Gastrocnemius medialis (tissue), 4 donors: Measurements from ENCODE around the gene FOXO6. TPM values are rescaled to one million over a fixed set of nuclear protein-coding genes. Genes with fewer than 3 reads are reported as not detected.

Experiments
- ATAC-seq, 2 donors: fragments of 150-250 bp; one replicate each; pipeline ENCODE4 v1.9.1; 2016
- DNase-seq, 2 donors: peaks; one replicate each; pipeline ENCODE4 v3.0.0-alpha.2; 2019
- H3K27ac ChIP-seq, 4 donors: fragments of 200-600 bp; sonication (generic); 1 replicate in 1 of 4; 2 replicates in 3 of 4; pipeline ENCODE4 v1.5.1; 2016 to 2018; ENCODE audit warnings: mild to moderate bottlenecking in 2 of 4, moderate library complexity in 1 of 4
- H3K27me3 ChIP-seq, 3 donors: fragments of 200-600 bp; sonication (generic) in 2 of 3; 1 replicate in 1 of 3; 2 replicates in 2 of 3; pipeline versions ENCODE4 v1.5.1 to v1.6.0; 2016 to 2019; ENCODE audit warnings: mild to moderate bottlenecking in 1 of 3, moderate library complexity in 1 of 3
- H3K36me3 ChIP-seq, 2 donors: fragments of 200-600 bp; sonication (generic) in 1 of 2; one replicate each; pipeline ENCODE4 v1.5.1; 2017 to 2018
- H3K4me1 ChIP-seq, 2 donors: fragments of 200-600 bp; sonication (generic) in 1 of 2; one replicate each; pipeline ENCODE4 v1.5.1; 2016 to 2017; ENCODE audit warnings: mild to moderate bottlenecking in 2 of 2
- H3K4me3 ChIP-seq, 4 donors: fragments of 200-600 bp; sonication (generic) in 3 of 4; 1 replicate in 1 of 4; 2 replicates in 3 of 4; pipeline ENCODE4 v1.5.1; 2016 to 2019; ENCODE audit warnings: mild to moderate bottlenecking in 2 of 4
- H3K9me3 ChIP-seq, 3 donors: fragments of 200-600 bp; sonication (generic) in 2 of 3; 1 replicate in 1 of 3; 2 replicates in 2 of 3; pipeline ENCODE4 v1.5.1; 2016 to 2019
- POLR2A ChIP-seq, 2 donors: fragments of 450-650 bp; IDR thresholded peaks; one replicate each; pipeline ENCODE4 v1.6.1; 2017; ENCODE audit warnings: antibody characterized with exemption in 2 of 2, mild to moderate bottlenecking in 2 of 2, moderate library complexity in 2 of 2
- in situ Hi-C, 4 donors: fragments of 200-750 bp; cut with MboI; loops; one replicate each; pipeline versions ENCODE4 v1.15.0 to v1.8.0; 2017; ENCODE audit warnings: low sequenced_read_pairs in 4 of 4
- intact Hi-C: fragments of 100-400 bp; cut with DNase I; formaldehyde crosslinking; loops from one replicate; pipeline ENCODE4 v1.15.1; 2023; ENCODE audit warnings: low total_unique reads
- total RNA-seq, 4 donors: library from RNA; depleted of rRNA; stranded (reverse); fragments of >200 nt; gene quantifications; one replicate each; pipeline versions ENCODE4 v1.1.0 to v1.2.3, GENCODE V29; 2016
- TF ChIP-seq, protein P1 (sequence below), 5 experiments: fragments of 450-650 bp in 3 of 5; fragments of 200-600 bp in 2 of 5; sonication (generic) in 2 of 5; IDR thresholded peaks in 4 of 5; conservative IDR thresholded peaks in 1 of 5; 1 replicate in 4 of 5; 2 replicates in 1 of 5; pipeline ENCODE4 v1.5.1; 2016 to 2019; ENCODE audit warnings: antibody characterized with exemption in 5 of 5, mild to moderate bottlenecking in 3 of 5, moderate library complexity in 3 of 5

FOXO6 gene
- total RNA-seq, 4 donors from 2014 or later, result 0.20 to 3.9 (median 0.94) TPM

DNA sequence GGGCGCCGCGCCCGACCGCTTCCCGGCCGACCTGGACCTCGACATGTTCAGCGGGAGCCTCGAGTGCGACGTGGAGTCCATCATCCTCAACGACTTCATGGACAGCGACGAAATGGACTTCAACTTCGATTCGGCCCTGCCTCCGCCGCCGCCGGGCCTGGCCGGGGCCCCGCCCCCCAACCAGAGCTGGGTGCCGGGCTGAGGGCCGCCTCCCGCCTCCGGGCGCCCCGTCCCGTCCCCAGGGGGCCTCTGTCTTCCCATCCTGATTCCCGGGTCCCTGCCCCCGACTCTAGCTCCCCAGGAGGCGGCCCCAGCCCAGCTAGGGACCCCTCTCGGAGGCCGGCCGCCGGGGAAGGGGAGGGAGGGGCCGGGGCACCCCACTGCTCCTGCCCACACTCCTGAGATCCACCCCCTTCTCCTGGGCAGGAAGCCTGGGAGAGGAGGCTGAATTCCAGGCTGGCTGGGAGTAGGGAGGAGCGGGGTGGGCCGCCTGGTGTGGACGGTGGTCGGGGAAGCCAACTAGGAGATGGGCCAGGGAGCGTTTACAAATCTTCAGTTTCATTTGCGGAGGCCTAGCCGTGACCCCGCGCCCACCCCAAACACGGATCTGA is 21.4 kb downstream of the FOXO6 start:
- Histone ChIP-seq H3K9me3 (no peaks in the 10 kb centered on the region), H3K4me3 (peak overlapping the region; percentile 48 to 55 (median 54)), H3K27me3 (peaks cover 0 to 16% (median 0%) of the 10 kb centered on the region in 3 donors), H3K36me3 (no peaks in the 10 kb centered on the region), H3K27ac (peak overlapping the region; percentile 58 to 80 (median 70)), H3K4me1 (peaks cover 14 to 34% of the 10 kb centered on the region in 2 donors)
- DNase-seq (no peak), ATAC-seq (peak; percentile 50 to 53)
- in situ Hi-C loops (no loop called here), intact Hi-C loops (no loop called here)
- TF ChIP-seq, protein P1, sequence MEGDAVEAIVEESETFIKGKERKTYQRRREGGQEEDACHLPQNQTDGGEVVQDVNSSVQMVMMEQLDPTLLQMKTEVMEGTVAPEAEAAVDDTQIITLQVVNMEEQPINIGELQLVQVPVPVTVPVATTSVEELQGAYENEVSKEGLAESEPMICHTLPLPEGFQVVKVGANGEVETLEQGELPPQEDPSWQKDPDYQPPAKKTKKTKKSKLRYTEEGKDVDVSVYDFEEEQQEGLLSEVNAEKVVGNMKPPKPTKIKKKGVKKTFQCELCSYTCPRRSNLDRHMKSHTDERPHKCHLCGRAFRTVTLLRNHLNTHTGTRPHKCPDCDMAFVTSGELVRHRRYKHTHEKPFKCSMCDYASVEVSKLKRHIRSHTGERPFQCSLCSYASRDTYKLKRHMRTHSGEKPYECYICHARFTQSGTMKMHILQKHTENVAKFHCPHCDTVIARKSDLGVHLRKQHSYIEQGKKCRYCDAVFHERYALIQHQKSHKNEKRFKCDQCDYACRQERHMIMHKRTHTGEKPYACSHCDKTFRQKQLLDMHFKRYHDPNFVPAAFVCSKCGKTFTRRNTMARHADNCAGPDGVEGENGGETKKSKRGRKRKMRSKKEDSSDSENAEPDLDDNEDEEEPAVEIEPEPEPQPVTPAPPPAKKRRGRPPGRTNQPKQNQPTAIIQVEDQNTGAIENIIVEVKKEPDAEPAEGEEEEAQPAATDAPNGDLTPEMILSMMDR (IDR thresholded peaks at IDR 0.05 in 4 of 5, conservative IDR thresholded peaks at IDR 0.05 in 1 of 5), result no peak
- no peak for TF ChIP-seq POLR2A (IDR thresholded peaks at IDR 0.05)

DNA sequence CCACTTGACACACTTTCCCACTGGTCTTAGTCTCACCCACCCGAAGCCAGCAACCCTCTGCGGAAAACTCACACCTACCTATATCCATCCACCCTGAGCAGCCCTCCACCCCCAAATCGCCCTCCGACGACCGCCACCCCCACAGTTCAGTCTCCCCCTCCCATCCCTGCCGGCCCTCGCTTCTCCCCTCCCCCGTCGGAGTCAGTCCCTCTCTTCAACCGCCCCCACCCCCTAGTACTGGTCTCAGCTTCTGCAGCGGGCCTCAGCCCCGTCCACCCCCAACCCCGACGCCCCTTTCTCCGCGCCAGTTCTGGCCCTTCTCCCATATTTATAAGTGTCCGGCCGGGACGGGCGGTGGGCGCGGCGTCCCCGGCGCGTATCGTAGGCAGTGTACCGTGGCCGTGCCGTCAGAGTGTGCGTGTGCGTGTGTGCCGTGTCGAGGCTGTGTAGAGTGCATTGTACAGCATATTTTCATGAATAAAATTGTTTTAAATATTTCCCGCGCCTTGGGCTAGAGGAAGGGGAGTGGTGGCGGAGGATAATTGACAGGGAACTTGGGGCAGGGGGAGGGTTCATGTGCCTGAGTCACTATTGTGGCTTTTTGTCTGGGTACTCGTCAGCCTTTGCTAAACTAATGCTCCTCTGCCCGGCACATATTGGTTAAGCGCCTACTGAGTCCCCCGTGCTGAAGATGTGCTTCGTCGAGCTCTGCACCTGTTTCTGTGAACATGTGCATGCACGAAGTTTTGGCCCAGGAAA is 22.0 kb downstream of the FOXO6 start:
- no peak for ATAC-seq
- no peak for DNase-seq

DNA sequence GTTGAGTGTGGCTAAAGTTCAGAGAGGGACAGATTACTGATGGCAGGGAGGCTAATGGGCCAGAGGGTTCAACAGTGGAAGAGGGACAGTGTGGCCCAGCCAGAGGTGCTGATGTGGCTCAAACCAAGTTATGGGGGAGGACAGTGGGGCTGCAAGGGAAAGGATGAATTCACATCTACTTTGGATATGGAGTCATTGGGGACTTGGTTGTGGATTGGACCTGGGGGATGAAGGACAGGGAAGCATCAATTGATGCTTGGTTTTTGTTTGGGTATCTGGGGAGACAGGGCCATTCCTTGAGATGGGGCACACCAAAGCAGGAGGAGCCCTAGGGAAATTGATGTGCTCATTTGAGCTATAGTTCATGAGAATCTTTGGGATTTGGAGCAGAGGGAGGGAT is 23.3 kb downstream of the FOXO6 start:
- intact Hi-C loops, result no loop called here

More for the DNA sequence above, 22.0 kb downstream of the FOXO6 start:
- Histone ChIP-seq H3K4me1 (peaks cover 17 to 41% of the 10 kb centered on the region in 2 donors), H3K27ac (peak overlapping the region; percentile 58 to 80 (median 70)), H3K36me3 (no peaks in the 10 kb centered on the region), H3K4me3 (peak overlapping the region; percentile 48 to 55 (median 54)), H3K9me3 (no peaks in the 10 kb centered on the region), H3K27me3 (peaks cover 0 to 16% (median 0%) of the 10 kb centered on the region in 3 donors)
- TF ChIP-seq, protein P1 (IDR thresholded peaks at IDR 0.05 in 4 of 5, conservative IDR thresholded peaks at IDR 0.05 in 1 of 5), result no peak
- TF ChIP-seq POLR2A (IDR thresholded peaks at IDR 0.05), result no peak
- intact Hi-C loops, result no loop called here
- in situ Hi-C loops, result no loop called here

DNA sequence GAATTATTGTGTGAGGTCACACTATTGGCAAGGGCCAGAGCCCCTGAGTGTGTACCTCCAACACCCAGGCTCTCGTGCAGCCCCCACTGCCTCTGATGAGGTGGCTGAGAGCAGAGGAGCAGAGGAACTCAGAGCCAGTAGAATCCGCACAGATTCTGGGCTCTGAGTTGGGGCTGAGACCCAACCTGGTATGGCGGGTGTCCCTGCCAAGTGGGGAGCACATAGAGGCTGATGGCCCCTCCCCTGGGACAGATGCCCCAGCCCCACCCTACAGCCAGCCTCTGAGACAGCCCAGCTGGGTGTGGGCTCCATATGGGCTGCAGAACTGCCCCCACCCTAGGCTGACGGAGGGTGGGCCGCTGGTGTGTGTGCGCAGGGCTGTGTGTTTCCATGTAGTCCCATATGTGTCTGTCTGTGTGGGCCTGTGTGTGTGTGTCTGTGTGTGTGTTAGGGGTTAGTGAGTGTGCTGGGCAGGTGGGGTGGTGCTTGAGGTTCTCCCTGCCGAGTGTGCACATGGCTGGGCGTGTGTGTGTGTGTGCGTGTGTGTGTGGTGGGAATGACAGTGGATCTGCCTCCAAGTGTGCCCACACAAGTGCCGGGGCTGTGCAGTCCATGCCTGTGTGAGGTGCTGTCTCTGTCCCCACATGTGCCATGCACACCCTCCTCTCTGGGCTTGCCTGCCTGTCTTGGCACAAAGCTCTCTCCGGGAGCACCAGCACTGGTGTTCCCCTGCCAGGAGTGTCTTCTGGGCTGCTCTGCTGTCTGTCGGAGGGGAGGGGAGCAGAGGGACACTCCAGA is 24.4 kb downstream of the FOXO6 start:
- peaks cover 14 to 32% of the 10 kb centered on the region in 2 donors for H3K4me1 ChIP-seq
- no peak for ATAC-seq
- peaks cover 0 to 12% (median 0%) of the 10 kb centered on the region in 3 donors for H3K27me3 ChIP-seq

More for the DNA sequence above, 23.3 kb downstream of the FOXO6 start:
- in situ Hi-C loops, result no loop called here
- Histone ChIP-seq H3K9me3 (no peaks in the 10 kb centered on the region), H3K27ac (no peak overlapping the region), H3K4me3 (no peak overlapping the region), H3K27me3 (peaks cover 0 to 16% (median 0%) of the 10 kb centered on the region in 3 donors), H3K4me1 (peaks cover 19 to 43% of the 10 kb centered on the region in 2 donors), H3K36me3 (no peaks in the 10 kb centered on the region)
- ATAC-seq (no peak), DNase-seq (no peak)
- no peak for TF ChIP-seq POLR2A (IDR thresholded peaks at IDR 0.05)
- TF ChIP-seq, protein P1 (IDR thresholded peaks at IDR 0.05 in 4 of 5, conservative IDR thresholded peaks at IDR 0.05 in 1 of 5), result no peak

More for the DNA sequence above, 24.4 kb downstream of the FOXO6 start:
- in situ Hi-C loops (no loop called here), intact Hi-C loops (no loop called here)
- no peaks in the 10 kb centered on the region for H3K9me3 ChIP-seq
- TF ChIP-seq POLR2A (IDR thresholded peaks at IDR 0.05), result no peak
- TF ChIP-seq, protein P1 (IDR thresholded peaks at IDR 0.05 in 4 of 5, conservative IDR thresholded peaks at IDR 0.05 in 1 of 5), result no peak
- DNase-seq, result no peak
- no peaks in the 10 kb centered on the region for H3K36me3 ChIP-seq
- no peak overlapping the region for H3K27ac ChIP-seq
- H3K4me3 ChIP-seq, result no peak overlapping the region
